Parathyroid adenoma (tissue), 2 donors: Measurements from ENCODE around the gene ARHGAP15.

Experiments used
- H2AFZ ChIP-seq: fragments of 300-600 bp; sonication (generic); one replicate; pipeline ENCODE4 v1.7.0; 2017; ENCODE audit warnings: antibody characterized with exemption, mild to moderate bottlenecking
- H3K27ac ChIP-seq: fragments of 300-600 bp; sonication (generic); one replicate; pipeline ENCODE4 v1.7.0; 2017
- H3K27me3 ChIP-seq: fragments of 300-600 bp; sonication (generic); one replicate; pipeline ENCODE4 v1.7.0; 2017; ENCODE audit warnings: low read length; ENCODE audit not compliant: control insufficient read depth, insufficient read depth
- H3K36me3 ChIP-seq: fragments of 300-600 bp; sonication (generic); one replicate; pipeline ENCODE4 v1.7.0; 2017; ENCODE audit warnings: low read length; ENCODE audit not compliant: control insufficient read depth, insufficient read depth
- H3K4me1 ChIP-seq: fragments of 300-600 bp; sonication (generic); one replicate; pipeline ENCODE4 v1.7.0; 2017; ENCODE audit warnings: control low read depth
- H3K4me2 ChIP-seq: fragments of 300-600 bp; sonication (generic); one replicate; pipeline ENCODE4 v1.7.0; 2017; ENCODE audit warnings: low read length
- H3K4me3 ChIP-seq: fragments of 300-600 bp; sonication (generic); one replicate; pipeline ENCODE4 v1.7.0; 2017; ENCODE audit warnings: low read depth, low read length
- H3K79me2 ChIP-seq: fragments of 300-600 bp; sonication (generic); one replicate; pipeline ENCODE4 v1.7.0; 2017; ENCODE audit warnings: control low read depth
- H3K9ac ChIP-seq: fragments of 300-600 bp; sonication (generic); one replicate; pipeline ENCODE4 v1.7.0; 2017; ENCODE audit warnings: mild to moderate bottlenecking
- H3K9me3 ChIP-seq: fragments of 300-600 bp; sonication (generic); one replicate; pipeline ENCODE4 v1.7.0; 2017; ENCODE audit warnings: low read length; ENCODE audit not compliant: control insufficient read depth
- CTCF ChIP-seq: fragments of 300-600 bp; sonication (generic); IDR thresholded peaks from one replicate; pipeline ENCODE4 v1.7.0; 2017; ENCODE audit warnings: antibody characterized with exemption, mild to moderate bottlenecking
- donor health status: primary hyperparathyroidism.

Gene ARHGAP15

GRCh38 chr2:143336719-143337210 is 207.5 kb downstream of the ARHGAP15 start:
- Histone ChIP-seq H2AFZ (no peak overlapping the region), H3K36me3 (no peaks in the 10 kb centered on the region), H3K9ac (no peak overlapping the region), H3K79me2 (no peaks in the 10 kb centered on the region), H3K9me3 (no peaks in the 10 kb centered on the region), H3K4me3 (no peak overlapping the region), H3K27ac (no peak overlapping the region), H3K4me2 (no peak overlapping the region), H3K4me1 (no peaks in the 10 kb centered on the region), H3K27me3 (no peaks in the 10 kb centered on the region)
- TF ChIP-seq CTCF = no peak

GRCh38 chr2:143341478-143341877 is 212.3 kb downstream of the ARHGAP15 start:
- no peak overlapping the region for H3K4me3 ChIP-seq
- no peak overlapping the region for H3K9ac ChIP-seq
- no peaks in the 10 kb centered on the region for H3K4me1 ChIP-seq
- no peaks in the 10 kb centered on the region for H3K9me3 ChIP-seq
- H3K27ac ChIP-seq = no peak overlapping the region
- H3K4me2 ChIP-seq = no peak overlapping the region
- no peaks in the 10 kb centered on the region for H3K79me2 ChIP-seq
- no peaks in the 10 kb centered on the region for H3K36me3 ChIP-seq
- H2AFZ ChIP-seq = no peak overlapping the region
- TF ChIP-seq CTCF = no peak
- no peaks in the 10 kb centered on the region for H3K27me3 ChIP-seq

DNA sequence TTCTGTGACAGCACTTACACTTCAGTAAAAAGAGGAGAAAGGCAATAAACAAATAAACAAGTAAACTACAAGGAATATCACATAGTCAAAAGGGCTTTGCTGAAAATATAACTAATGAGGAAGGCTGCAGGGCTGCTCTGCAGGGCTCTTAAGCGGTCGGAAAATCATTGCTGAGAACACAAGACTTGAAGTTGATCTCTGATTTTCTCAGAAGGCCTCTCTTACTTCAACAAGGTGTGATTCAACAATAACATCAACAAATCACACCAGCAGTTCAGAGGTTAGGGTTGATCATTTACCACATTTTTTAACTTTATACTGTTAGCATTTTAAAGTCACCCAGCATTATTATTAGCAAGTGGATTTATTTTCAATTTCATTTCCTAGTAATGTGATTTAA is 215.6 kb downstream of the ARHGAP15 start:
- Histone ChIP-seq H3K4me1 (no peaks in the 10 kb centered on the region), H3K27ac (no peak overlapping the region), H3K9me3 (no peaks in the 10 kb centered on the region), H3K9ac (no peak overlapping the region), H3K27me3 (no peaks in the 10 kb centered on the region), H2AFZ (no peak overlapping the region), H3K4me3 (no peak overlapping the region), H3K4me2 (no peak overlapping the region), H3K79me2 (no peaks in the 10 kb centered on the region), H3K36me3 (no peaks in the 10 kb centered on the region)
- no peak for TF ChIP-seq CTCF

DNA sequence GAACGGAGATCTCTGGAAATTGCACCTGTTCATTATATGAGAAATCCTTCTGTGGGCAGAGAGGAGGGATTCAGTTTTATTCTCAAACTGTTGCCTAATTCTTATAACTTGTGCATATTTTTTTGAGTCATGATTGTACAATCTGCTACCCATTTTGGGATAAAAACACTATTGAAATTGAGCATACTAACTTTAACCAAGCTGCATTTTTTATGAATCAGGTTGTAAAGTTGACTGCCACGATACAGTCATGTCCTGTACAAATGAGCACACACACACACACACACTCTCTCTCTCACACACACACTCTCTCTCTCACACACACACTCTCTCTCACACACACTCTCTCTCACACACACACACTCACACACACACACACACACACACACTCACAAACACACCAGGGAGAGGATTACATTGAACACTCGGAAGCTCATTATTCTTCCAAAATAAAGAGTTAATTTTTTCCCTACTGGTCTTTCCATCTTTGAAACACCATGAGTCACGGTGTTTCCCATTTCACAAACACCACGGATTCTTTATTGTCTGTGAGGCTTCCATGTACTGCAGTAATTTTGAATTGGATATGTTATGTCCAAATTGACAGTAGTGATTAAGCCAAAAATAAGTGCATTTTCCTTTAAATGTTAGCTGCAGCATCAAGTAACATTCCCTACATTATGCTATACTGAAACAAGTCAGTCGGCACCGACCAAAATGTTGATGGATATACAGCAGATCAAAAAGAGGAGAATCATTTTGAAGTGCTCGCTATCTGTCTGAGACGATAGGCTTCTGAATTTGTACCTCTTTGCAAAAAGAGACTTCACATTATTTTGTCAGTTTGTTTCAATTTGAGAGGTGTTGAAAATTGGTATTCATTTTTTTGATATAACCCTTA is 216.9 kb downstream of the ARHGAP15 start:
- no peaks in the 10 kb centered on the region for H3K27me3 ChIP-seq
- no peaks in the 10 kb centered on the region for H3K36me3 ChIP-seq
- no peak for TF ChIP-seq CTCF
- H3K4me3 ChIP-seq = no peak overlapping the region
- H3K9me3 ChIP-seq = no peaks in the 10 kb centered on the region
- no peaks in the 10 kb centered on the region for H3K79me2 ChIP-seq
- H3K4me2 ChIP-seq = no peak overlapping the region
- H3K4me1 ChIP-seq = no peaks in the 10 kb centered on the region
- H3K9ac ChIP-seq = no peak overlapping the region
- H3K27ac ChIP-seq = no peak overlapping the region
- H2AFZ ChIP-seq = no peak overlapping the region
